HG03025 (cell line): ENCODE results near the gene MYH7.

Experiments used
- ATAC-seq: cut with Tn5 transposase; IDR thresholded peaks from one replicate; pipeline ENCODE4 v1.9.1; 2021; ENCODE audit warnings: mild to moderate bottlenecking, moderate library complexity; ENCODE audit not compliant: unreplicated experiment, low FRiP score

Gene MYH7

DNA sequence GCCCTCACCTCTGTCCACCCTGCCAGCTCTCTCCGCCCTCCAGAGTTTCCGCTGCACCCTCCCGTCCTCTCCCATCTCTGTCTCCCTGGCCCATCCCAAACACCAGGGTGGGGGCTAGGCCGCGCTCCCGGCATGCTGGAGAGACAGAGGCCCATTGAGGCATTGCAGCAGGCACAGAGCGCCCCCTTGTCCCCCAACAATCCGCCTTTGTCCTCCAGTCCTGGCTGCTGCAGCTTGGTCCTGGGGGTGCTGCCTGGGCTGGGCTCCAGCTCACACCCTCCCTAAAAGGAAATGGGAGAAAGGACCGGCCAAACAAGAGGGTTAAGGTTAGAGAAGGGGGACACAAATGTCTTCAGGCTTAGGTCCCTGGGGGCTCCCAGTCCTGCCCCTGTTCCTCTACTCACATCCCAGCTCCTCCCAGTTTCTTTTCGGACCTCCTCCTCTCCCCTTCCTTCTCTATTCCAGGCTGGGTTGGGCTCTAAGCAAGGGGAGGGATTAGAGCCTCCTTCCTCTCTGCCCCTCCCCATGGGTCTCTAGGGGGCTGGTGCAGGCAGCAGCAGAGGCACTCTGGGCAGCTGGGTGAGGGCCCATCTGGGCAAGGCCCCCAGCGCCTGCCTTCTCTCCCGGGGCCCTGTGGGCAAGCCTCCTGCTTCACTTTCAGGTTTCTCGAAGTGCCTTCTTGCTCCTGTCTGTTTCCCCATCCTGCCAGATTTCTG lies 58.8 kb downstream of the MYH7 start, which contains the start of gene CMTM5:
CMTM5 (plus strand) TSS at position 565 of the 716 bp plus-strand sequence. CDS start 206 bp downstream, outside the sequence.
- no peak for ATAC-seq

DNA sequence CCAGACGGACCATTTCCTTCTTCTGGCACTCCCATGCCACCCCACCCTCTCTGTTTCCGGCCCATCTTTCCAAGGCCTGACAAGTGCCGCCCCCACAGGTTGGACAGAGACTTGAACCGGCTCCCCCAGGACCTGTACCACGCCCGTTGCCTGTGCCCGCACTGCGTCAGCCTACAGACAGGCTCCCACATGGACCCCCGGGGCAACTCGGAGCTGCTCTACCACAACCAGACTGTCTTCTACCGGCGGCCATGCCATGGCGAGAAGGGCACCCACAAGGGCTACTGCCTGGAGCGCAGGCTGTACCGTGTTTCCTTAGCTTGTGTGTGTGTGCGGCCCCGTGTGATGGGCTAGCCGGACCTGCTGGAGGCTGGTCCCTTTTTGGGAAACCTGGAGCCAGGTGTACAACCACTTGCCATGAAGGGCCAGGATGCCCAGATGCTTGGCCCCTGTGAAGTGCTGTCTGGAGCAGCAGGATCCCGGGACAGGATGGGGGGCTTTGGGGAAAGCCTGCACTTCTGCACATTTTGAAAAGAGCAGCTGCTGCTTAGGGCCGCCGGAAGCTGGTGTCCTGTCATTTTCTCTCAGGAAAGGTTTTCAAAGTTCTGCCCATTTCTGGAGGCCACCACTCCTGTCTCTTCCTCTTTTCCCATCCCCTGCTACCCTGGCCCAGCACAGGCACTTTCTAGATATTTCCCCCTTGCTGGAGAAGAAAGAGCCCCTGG lies 59.8 kb downstream of the MYH7 start:
- ATAC-seq: no peak

DNA sequence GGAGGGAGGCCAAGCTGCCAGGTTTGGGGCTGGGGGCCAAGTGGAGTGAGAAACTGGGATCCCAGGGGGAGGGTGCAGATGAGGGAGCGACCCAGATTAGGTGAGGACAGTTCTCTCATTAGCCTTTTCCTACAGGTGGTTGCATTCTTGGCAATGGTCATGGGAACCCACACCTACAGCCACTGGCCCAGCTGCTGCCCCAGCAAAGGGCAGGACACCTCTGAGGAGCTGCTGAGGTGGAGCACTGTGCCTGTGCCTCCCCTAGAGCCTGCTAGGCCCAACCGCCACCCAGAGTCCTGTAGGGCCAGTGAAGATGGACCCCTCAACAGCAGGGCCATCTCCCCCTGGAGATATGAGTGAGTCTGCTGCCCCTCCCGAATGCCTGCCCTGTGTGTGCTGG lies 62.4 kb downstream of the MYH7 start:
- ATAC-seq: no peak

DNA sequence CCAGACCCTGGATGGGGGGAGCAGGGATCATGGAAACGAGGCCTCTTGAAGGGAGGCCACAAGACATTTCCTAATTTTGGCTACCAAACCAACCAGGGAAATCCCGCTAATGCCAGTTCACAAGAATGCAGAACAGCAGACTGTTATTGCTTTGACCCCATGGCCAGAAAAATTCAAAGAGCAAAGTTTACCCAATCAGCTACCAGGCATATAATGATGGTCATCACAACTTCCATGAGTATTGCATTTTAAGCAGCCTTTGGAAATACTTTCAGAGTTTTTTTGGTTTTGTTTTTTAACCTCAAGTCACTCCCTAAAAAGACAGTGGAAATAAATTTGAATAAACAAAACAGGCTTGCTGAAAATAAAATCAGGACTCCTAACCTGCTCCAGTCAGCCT lies 63.0 kb downstream of the MYH7 start, which contains the start of gene IL25:
IL25 (plus strand) TSS at position 301 of the 400 bp plus-strand sequence.
- ATAC-seq: no peak

DNA sequence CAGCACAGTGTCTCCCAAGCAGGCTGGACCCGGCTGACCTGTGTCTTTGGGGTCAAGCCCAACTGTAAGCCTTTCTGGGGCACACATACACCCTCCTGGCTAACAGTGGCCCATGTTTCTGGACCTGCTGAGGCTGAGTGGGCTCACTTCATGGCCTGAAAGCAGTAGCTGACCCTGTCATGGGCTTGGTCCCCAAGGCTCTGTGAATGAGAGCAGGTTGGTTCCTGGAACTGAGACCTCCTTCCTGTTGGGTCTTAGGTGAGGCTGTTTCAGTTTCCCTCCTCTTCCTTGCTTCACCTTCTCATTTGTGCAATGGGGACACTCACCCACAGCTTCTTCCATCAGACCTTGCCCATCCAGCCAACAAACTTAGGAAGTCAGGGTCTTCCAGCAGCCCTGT lies 63.6 kb downstream of the MYH7 start:
- ATAC-seq: no peak

DNA sequence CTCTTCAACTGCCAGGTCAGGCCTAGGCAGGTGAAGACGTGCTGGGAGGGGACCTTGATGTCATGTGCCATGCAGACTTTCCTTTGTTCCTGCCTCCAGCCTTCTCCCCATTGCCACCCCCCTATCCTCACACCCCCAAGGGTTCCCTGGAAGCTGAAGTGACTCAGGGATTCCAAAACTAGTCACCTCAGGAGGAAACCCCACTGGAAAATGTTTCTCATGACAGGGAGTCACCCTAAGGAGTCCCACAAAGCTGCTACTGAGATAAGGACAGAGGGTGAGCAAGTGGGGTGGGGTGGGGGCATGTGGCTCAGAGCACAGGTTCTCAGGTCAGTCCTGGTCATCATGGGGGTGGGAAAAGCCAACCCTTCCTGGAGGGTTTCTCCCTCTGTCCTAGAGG lies 65.2 kb downstream of the MYH7 start:
- ATAC-seq: no peak

DNA sequence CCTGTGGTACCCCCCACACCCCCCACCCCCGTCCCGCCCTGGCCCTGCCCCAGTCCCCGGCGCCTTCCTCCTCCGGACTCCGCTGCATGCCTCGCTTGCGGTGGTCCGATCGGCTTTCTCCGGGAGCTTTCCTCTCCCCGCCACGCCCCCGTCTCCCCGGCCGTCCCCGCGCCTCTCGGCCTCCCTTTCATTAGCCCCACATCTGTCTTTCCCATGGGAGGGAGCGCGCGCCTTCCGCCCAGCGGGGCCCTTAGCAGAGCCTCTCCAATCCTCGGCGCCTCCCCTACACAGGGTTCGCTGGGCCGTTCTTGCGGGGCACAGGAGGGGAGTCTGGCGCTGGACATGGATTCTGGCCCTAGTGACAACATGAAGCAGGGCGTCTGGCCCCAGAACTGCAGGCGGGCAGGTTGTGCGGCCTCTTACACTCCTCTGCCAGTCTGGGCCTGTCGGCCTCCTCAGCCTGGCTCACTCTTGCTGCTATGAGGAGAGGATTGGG lies 69.0 kb downstream of the MYH7 start:
- ATAC-seq: no peak

DNA sequence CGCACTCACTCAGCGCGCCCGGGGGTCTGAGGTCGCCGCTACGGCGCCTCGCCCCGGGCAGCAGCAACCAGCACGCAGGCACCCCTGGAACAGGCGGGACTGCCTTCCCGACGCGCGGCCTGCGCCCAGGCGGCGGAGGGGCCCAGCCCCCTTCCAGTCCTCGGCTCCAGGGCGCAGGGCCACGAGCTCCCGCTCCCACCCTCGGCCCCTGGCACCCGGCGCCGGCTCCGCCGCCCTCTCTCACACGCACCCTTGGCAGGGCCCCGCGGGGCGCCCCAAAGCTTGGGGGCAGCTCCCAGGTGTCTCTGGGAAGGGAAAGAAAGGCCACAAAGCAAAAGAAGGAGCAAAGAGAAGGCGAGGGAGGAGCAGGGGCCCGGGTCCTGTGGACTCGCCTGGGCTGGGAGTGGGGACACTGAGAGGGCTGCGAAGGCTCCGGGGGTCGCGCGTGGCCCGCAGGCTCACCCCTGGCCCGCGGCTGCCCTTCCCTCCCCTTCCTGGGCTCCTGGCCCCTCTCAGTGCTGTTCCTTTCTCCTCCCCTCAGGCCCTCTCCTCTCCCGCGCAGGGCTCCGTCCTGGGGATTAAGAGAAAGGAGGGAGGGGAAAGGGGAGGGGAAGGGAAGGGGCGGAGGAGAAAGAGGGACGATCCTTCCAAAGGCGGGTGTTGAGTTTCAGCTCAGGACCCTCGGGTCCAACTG lies 69.6 kb downstream of the MYH7 start:
- ATAC-seq: no peak

DNA sequence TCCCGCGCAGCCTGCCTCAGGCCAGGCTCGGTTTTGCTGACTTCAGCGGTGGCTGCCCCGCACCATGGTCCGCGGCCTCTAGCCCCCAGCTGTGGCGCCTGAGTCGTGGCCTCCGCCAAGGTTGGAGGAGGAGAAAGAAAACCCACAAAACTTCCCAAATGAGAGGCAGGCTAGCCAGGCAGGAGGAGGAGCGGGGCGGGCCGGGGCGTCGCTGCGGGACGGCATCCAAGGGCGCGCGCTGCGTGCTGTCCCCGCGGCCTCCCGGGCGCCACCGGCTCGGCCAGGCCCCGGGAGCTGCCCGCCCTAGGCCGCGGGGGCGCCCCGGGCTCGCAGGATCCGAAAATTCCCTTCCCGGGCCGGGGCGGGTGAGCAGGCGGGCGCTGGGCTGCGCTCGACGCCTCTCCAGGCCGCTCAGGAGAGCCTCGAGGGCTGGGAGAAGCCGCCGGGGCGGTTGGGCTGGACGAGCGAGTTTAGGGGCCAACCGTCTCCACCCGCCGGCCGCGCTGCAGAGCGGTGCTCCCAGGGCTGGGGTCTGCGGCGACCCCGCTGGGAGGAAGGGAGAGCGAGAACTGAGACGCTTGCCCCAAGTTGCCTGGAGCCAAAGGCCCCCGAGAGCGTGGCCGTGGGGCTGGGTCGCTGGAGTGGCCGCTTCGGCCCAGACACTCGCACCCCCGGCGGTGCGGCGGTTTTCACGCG lies 70.3 kb downstream of the MYH7 start, which contains the start of gene EFS:
EFS (minus strand) TSS at position 137 of the 696 bp plus-strand sequence. CDS start 147 bp downstream, outside the sequence.
- no peak for ATAC-seq

DNA sequence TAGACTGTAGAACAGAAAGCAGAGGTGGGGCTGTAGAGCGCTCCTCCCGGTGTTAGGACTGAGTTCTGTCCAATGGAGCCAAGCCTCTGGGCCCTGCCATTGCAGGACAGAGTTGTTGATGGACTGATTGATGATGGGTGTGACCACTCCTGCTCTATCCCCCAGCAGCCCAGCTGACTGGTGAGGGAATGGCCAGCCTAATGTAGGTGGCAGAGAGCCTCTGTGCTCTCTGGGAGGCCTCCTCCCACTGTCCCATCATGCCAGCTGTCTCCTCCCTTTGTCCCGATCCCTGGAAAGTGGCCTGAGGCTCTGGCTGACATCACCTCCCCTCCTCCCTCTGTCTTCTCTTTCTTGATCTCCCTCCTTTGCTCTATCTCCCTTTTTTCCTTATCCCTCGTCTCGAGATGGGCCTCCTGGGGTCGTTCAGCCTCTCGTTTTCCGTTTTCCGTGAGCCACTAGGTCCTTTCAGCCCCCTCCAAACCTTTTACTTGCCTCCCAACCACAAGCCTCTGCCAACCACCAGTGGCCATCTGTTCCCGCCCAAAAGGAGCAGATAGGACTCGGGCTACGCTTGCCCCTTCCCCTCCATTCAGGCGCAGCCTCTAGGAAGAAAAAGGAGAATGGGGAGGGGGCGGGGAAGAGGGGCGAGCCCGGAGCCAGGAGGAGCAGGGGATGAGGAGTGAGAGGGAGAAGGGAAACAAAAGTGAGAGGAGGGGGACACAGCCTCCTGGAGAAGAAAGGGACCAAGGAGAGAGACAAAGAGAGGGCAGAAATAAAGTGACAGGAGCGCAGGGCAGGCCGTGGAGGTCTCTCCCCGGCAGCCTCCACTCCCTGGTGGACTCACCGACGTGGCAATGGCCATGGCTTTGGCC lies 71.1 kb downstream of the MYH7 start:
- no peak for ATAC-seq
